Common myeloid progenitor, CD34-positive (primary cell): ENCODE data around the gene DISP2.

Experiments used
- CTCF ChIA-PET: fragments of 350-600 bp; sonication (Branson Sonifier 250); formaldehyde crosslinking; loops from one replicate; lab custom pipeline; 2021; ENCODE audit warnings: antibody characterized with exemption; lab: Charles Lee
- POLR2A ChIA-PET: fragments of 350-600 bp; sonication (Branson Sonifier 250); formaldehyde crosslinking; loops from one replicate; lab custom pipeline; 2021; ENCODE audit warnings: antibody characterized with exemption; lab: Charles Lee
- DNase-seq, 3 donors: peaks; one replicate each; pipeline versions ENCODE4 v3.0.0 to v3.0.0-alpha.2; 2013
- H3K27ac ChIP-seq, 2 experiments: 1 replicate in 1 of 2; 2 replicates in 1 of 2; pipeline ENCODE4 v1.7.0; 2013; ENCODE audit warnings: inconsistent platforms in 2 of 2, low read length in 2 of 2, mild to moderate bottlenecking in 2 of 2, low read depth in 1 of 2, moderate library complexity in 1 of 2; ENCODE audit not compliant: severe bottlenecking in 2 of 2, insufficient read depth in 1 of 2, poor library complexity in 1 of 2
- H3K27me3 ChIP-seq, 5 experiments: replicated peaks in 2 of 5; 1 replicate in 3 of 5; 2 replicates in 2 of 5; pipeline versions ENCODE4 v1.6.1 to v1.7.0; 2013; ENCODE audit warnings: low read length in 4 of 5, mild to moderate bottlenecking in 2 of 5, moderate library complexity in 2 of 5, inconsistent platforms in 1 of 5; ENCODE audit not compliant: insufficient read depth in 5 of 5, control insufficient read depth in 4 of 5
- H3K36me3 ChIP-seq, 4 experiments: 1 replicate in 2 of 4; 2 replicates in 2 of 4; pipeline versions ENCODE4 v1.6.1 to v1.7.0; 2013; ENCODE audit warnings: low read length in 3 of 4, control low read depth in 1 of 4, mild to moderate bottlenecking in 1 of 4; ENCODE audit not compliant: control insufficient read depth in 4 of 4, insufficient read depth in 4 of 4
- H3K4me1 ChIP-seq, 4 experiments: 1 replicate in 3 of 4; 2 replicates in 1 of 4; pipeline versions ENCODE4 v1.6.1 to v1.7.1; 2013; ENCODE audit warnings: low read length in 3 of 4, mild to moderate bottlenecking in 3 of 4, control low read depth in 1 of 4, inconsistent platforms in 1 of 4, moderate library complexity in 1 of 4; ENCODE audit not compliant: control insufficient read depth in 4 of 4, insufficient read depth in 4 of 4; ENCODE audit errors: control extremely low read depth in 1 of 4
- H3K4me3 ChIP-seq, 7 experiments: 1 replicate in 4 of 7; 2 replicates in 3 of 7; pipeline versions ENCODE4 v1.5.1 to v1.7.0; 2013; ENCODE audit warnings: mild to moderate bottlenecking in 7 of 7, low read length in 6 of 7, moderate library complexity in 6 of 7, inconsistent platforms in 2 of 7, low read depth in 2 of 7, control low read depth in 1 of 7; ENCODE audit not compliant: insufficient read depth in 4 of 7, control insufficient read depth in 1 of 7; ENCODE audit errors: extremely low read depth in 1 of 7
- H3K9me3 ChIP-seq, 5 experiments: 1 replicate in 4 of 5; 2 replicates in 1 of 5; pipeline versions ENCODE4 v1.6.1 to v1.7.1; 2013; ENCODE audit warnings: low read length in 4 of 5, mild to moderate bottlenecking in 2 of 5, inconsistent platforms in 1 of 5, low read depth in 1 of 5, moderate library complexity in 1 of 5; ENCODE audit not compliant: control insufficient read depth in 4 of 5, insufficient read depth in 2 of 5; ENCODE audit errors: control extremely low read depth in 1 of 5
- WGBS: methylation state at CpG from one replicate; pipeline ENCODE4 v1.1.5; 2013; ENCODE audit not compliant: insufficient coverage; 5-methylcytosine and 5-hydroxymethylcytosine counted together

Gene DISP2

GRCh38 chr15:40340038-40340739 lies 17.8 kb upstream of the DISP2 start:
- no peak for DNase-seq
- 93% methylated on average over 9 of the region's 14 CpGs for WGBS
- Histone ChIP-seq H3K4me1 (peaks cover 2 to 65% (median 47%) of the 10 kb centered on the region in 4 experiments), H3K36me3 (no peaks in the 10 kb centered on the region), H3K4me3 (peak overlapping the region in 1 of 7 experiments; percentile 7), H3K27me3 (no peaks in the 10 kb centered on the region), H3K27ac (no peak overlapping the region), H3K9me3 (no peaks in the 10 kb centered on the region)
- ChIA-PET CTCF (interaction anchor here (1.0 to 26.5 kb wide), 13 partner anchors 10 to 84 kb away, joined by 3 to 1099 read pairs (median 58); partner anchors contain the start of genes ANKRD63, DISP2, INAFM2 and IVD), POLR2A (interaction anchor here (1.0 kb wide), 1 partner anchor 17 kb away, joined by 4 read pairs; no protein-coding TSS in a partner anchor)

- DNase-seq: peak; percentile 50 to 70 (median 65)
- WGBS: 22% methylated on average over 12 of the region's 17 CpGs
Measured at GRCh38 chr15:40340740-40341400, 17.1 kb upstream of the DISP2 start, which contains the start of gene CCDC9B. TSS of gene CCDC9B (minus strand) at chr15:40340939. CDS start at chr15:40340819, 120 bp downstream.

GRCh38 chr15:40342416-40343320 lies 15.4 kb upstream of the DISP2 start:
- ChIA-PET POLR2A (no interaction called here), CTCF (interaction anchor here (0.9 to 26.5 kb wide), 13 partner anchors 13 to 244 kb away, joined by 3 to 1099 read pairs (median 10); partner anchors contain the start of genes DISP2, INAFM2, IVD and PHGR1)
- no peak overlapping the region for H3K27ac ChIP-seq
- DNase-seq: no peak
- no peaks in the 10 kb centered on the region for H3K36me3 ChIP-seq
- no peaks in the 10 kb centered on the region for H3K27me3 ChIP-seq
- WGBS: 51% methylated on average over 2 of the region's 7 CpGs
- no peak overlapping the region for H3K4me3 ChIP-seq
- H3K9me3 ChIP-seq: no peaks in the 10 kb centered on the region
- H3K4me1 ChIP-seq: peaks cover 0 to 40% (median 22%) of the 10 kb centered on the region in 4 experiments

More at GRCh38 chr15:40340740-40341400, 17.1 kb upstream of the DISP2 start, which contains the start of gene CCDC9B:
- ChIA-PET CTCF (interaction anchor here (0.9 to 26.5 kb wide), 14 partner anchors 9 to 116 kb away, joined by 3 to 1099 read pairs (median 32); partner anchors contain the start of genes ANKRD63, DISP2, INAFM2 and KNSTRN), POLR2A (interaction anchor here (1.0 kb wide), 1 partner anchor 18 kb away, joined by 4 read pairs; no protein-coding TSS in a partner anchor)
- Histone ChIP-seq H3K4me3 (peak within 1 kb of the TSS in 1 of 7 experiments; percentile 7), H3K4me1 (peaks cover 2 to 58% (median 40%) of the 10 kb centered on the region in 4 experiments), H3K27ac (no peak within 1 kb of the TSS), H3K27me3 (no peaks in the 10 kb centered on the region), H3K9me3 (no peaks in the 10 kb centered on the region), H3K36me3 (no peaks in the 10 kb centered on the region)

GRCh38 chr15:40343512-40343911 lies 14.5 kb upstream of the DISP2 start:
- peak in 2 of 3 donors; percentile 47 to 49 for DNase-seq
- Histone ChIP-seq H3K36me3 (no peaks in the 10 kb centered on the region), H3K27me3 (no peaks in the 10 kb centered on the region), H3K27ac (no peak overlapping the region), H3K4me1 (peaks cover 0 to 33% (median 18%) of the 10 kb centered on the region in 4 experiments), H3K9me3 (no peaks in the 10 kb centered on the region), H3K4me3 (no peak overlapping the region)
- CTCF ChIA-PET: interaction anchor here (1.0 to 26.5 kb wide), 14 partner anchors 10 to 163 kb away, joined by 3 to 1099 read pairs (median 9); partner anchors contain the start of genes DISP2, INAFM2, IVD and PHGR1
- POLR2A ChIA-PET: no interaction called here
- WGBS: 74% methylated on average over 7 of the region's 10 CpGs

GRCh38 chr15:40344217-40344616 lies 13.8 kb upstream of the DISP2 start:
- no peak overlapping the region for H3K27ac ChIP-seq
- WGBS: 46% methylated on average over 6 of the region's 6 CpGs
- H3K4me3 ChIP-seq: no peak overlapping the region
- DNase-seq: no peak
- ChIA-PET CTCF (interaction anchor here (0.7 to 26.5 kb wide), 18 partner anchors 8 to 163 kb away, joined by 3 to 1099 read pairs (median 6); partner anchors contain the start of genes DISP2, INAFM2, IVD and PHGR1), POLR2A (no interaction called here)
- no peaks in the 10 kb centered on the region for H3K27me3 ChIP-seq
- H3K4me1 ChIP-seq: peaks cover 0 to 33% (median 20%) of the 10 kb centered on the region in 4 experiments
- no peaks in the 10 kb centered on the region for H3K9me3 ChIP-seq
- H3K36me3 ChIP-seq: no peaks in the 10 kb centered on the region

GRCh38 chr15:40344631-40345120 lies 13.3 kb upstream of the DISP2 start:
- ChIA-PET CTCF (interaction anchor here (0.7 to 26.5 kb wide), 16 partner anchors 9 to 162 kb away, joined by 3 to 1099 read pairs (median 7); partner anchors contain the start of genes DISP2, INAFM2, IVD and PHGR1), POLR2A (no interaction called here)
- DNase-seq: peak; percentile 57 to 82 (median 81)
- Histone ChIP-seq H3K27ac (no peak overlapping the region), H3K36me3 (no peaks in the 10 kb centered on the region), H3K4me1 (peaks cover 0 to 33% (median 20%) of the 10 kb centered on the region in 4 experiments), H3K27me3 (no peaks in the 10 kb centered on the region), H3K4me3 (no peak overlapping the region), H3K9me3 (no peaks in the 10 kb centered on the region)
- 31% methylated on average over 6 of the region's 15 CpGs for WGBS
